WTC11 (cell line): Measurements from ENCODE around the gene OR4K14. TPM values are rescaled to one million over a fixed set of nuclear protein-coding genes. Genes with fewer than 3 reads are reported as not detected.

Experiments used
- ATAC-seq: fragments of 200-7000 bp; cut with Tn5 transposase; 2 replicates; pipeline ENCODE4 v1.10.0; 2021; ENCODE audit warnings: mild to moderate bottlenecking, moderate library complexity
- Bru-seq: library from RNA; stranded (reverse); fragments of 400-500 nt; gene quantifications from one replicate; lab custom pipeline; 2021; lab: Mats Ljungman, UMichigan
- CTCF ChIA-PET: fragments of 300-600 bp; sonication (Branson Sonifier 250); formaldehyde crosslinking; loops from one replicate; lab custom pipeline; 2021; ENCODE audit warnings: antibody characterized with exemption; lab: Charles Lee
- POLR2A ChIA-PET: fragments of 350-600 bp; sonication (Branson Sonifier 250); formaldehyde crosslinking; loops from one replicate; lab custom pipeline; 2021; ENCODE audit warnings: antibody characterized with exemption; lab: Charles Lee
- DNase-seq: peaks from one replicate; pipeline ENCODE4 v3.0.0; 2021; ENCODE audit warnings: low spot score
- H3K27ac Mint-ChIP-seq: 2 replicates; pipeline ENCODE4 v1.8.0; 2021; ENCODE audit warnings: mixed read lengths
- H3K27me3 Mint-ChIP-seq: 2 replicates; pipeline ENCODE4 v1.8.0; 2021; ENCODE audit warnings: low read depth, mild to moderate bottlenecking, moderate library complexity, mixed read lengths
- H3K36me3 Mint-ChIP-seq: 2 replicates; pipeline ENCODE4 v1.8.0; 2021; ENCODE audit warnings: mixed read lengths
- H3K4me1 Mint-ChIP-seq: 2 replicates; pipeline ENCODE4 v1.8.0; 2022; ENCODE audit warnings: mixed read lengths
- H3K4me3 Mint-ChIP-seq: 2 replicates; pipeline ENCODE4 v1.8.0; 2021; ENCODE audit warnings: mild to moderate bottlenecking, moderate library complexity, mixed read lengths
- H3K9me3 Mint-ChIP-seq: 2 replicates; pipeline ENCODE4 v1.8.0; 2021; ENCODE audit warnings: mixed read lengths
- CREM ChIP-seq: sonication (generic); formaldehyde crosslinking; IDR thresholded peaks from 2 replicates; pipeline ENCODE4 v1.8.1; 2022; ENCODE audit warnings: mild to moderate bottlenecking, missing genetic modification reagents, moderate library complexity
- GTF2I ChIP-seq: fragments of 250-450 bp; sonication (Bioruptor Pico); conservative IDR thresholded peaks from 2 replicates; pipeline ENCODE4 v1.4.0; 2021; ENCODE audit warnings: mild to moderate bottlenecking
- JAZF1 ChIP-seq: fragments of 250-450 bp; sonication (Bioruptor Pico); IDR thresholded peaks from 2 replicates; pipeline ENCODE4 v1.9.0; 2021; ENCODE audit warnings: moderate library complexity, mild to moderate bottlenecking, inconsistent platforms
- MYBL2 ChIP-seq: sonication (generic); formaldehyde crosslinking; IDR thresholded peaks from 2 replicates; pipeline ENCODE4 v1.8.1; 2023; ENCODE audit warnings: mild to moderate bottlenecking, moderate library complexity, missing genetic modification reagents
- NFE2L1 ChIP-seq: sonication (generic); formaldehyde crosslinking; IDR thresholded peaks from 2 replicates; pipeline ENCODE4 v1.8.1; 2023; ENCODE audit warnings: missing genetic modification reagents
- SP1 ChIP-seq: sonication (generic); formaldehyde crosslinking; conservative IDR thresholded peaks from 2 replicates; pipeline ENCODE4 v1.8.1; 2022; ENCODE audit warnings: missing genetic modification reagents
- TEAD1 ChIP-seq: sonication (generic); formaldehyde crosslinking; IDR thresholded peaks from 2 replicates; pipeline ENCODE4 v1.8.0; 2022; ENCODE audit warnings: mild to moderate bottlenecking, missing genetic modification reagents
- TP53 ChIP-seq: sonication (generic); formaldehyde crosslinking; IDR thresholded peaks from 2 replicates; pipeline ENCODE4 v1.8.1; 2023; ENCODE audit warnings: mild to moderate bottlenecking, missing genetic modification reagents
- ZNF232 ChIP-seq: sonication (generic); formaldehyde crosslinking; IDR thresholded peaks from 2 replicates; pipeline ENCODE4 v1.8.0; 2022; ENCODE audit warnings: mild to moderate bottlenecking, missing genetic modification reagents
- ZNF671 ChIP-seq: fragments of 250-450 bp; sonication (Bioruptor Pico); IDR thresholded peaks from 2 replicates; pipeline ENCODE4 v1.8.0; 2021; ENCODE audit warnings: mild to moderate bottlenecking
- long read RNA-seq, 3 experiments: library from RNA in 1 of 3; library from capped mRNA in 1 of 3; library from polyadenylated mRNA in 1 of 3; unstranded in 2 of 3; stranded (forward) in 1 of 3; transcript quantifications; one replicate each; pipeline ENCODE4 v2.0.0, GENCODE V29; 2021
- total RNA-seq: library from RNA; stranded (reverse); gene quantifications from 3 replicates; pipeline ENCODE4 v1.2.3, GENCODE V29; 2021
- TF ChIP-seq, protein P1 (sequence below): sonication (generic); formaldehyde crosslinking; IDR thresholded peaks from 2 replicates; pipeline ENCODE4 v1.8.0; 2023; ENCODE audit warnings: missing genetic modification reagents, mild to moderate bottlenecking, borderline replicate concordance
- TF ChIP-seq, protein P2 (sequence below): sonication (generic); formaldehyde crosslinking; IDR thresholded peaks from 2 replicates; pipeline ENCODE4 v1.8.1; 2023; ENCODE audit warnings: mild to moderate bottlenecking, moderate library complexity, missing genetic modification reagents
- TF ChIP-seq, protein P3 (sequence below): sonication (generic); formaldehyde crosslinking; IDR thresholded peaks from 2 replicates; pipeline ENCODE4 v1.8.0; 2023; ENCODE audit warnings: mild to moderate bottlenecking, missing genetic modification reagents
- TF ChIP-seq, protein P4 (sequence below): sonication (generic); formaldehyde crosslinking; conservative IDR thresholded peaks from 2 replicates; pipeline ENCODE4 v1.8.1; 2023; ENCODE audit warnings: mild to moderate bottlenecking, low read depth, missing genetic modification reagents, moderate library complexity

Gene OR4K14, protein sequence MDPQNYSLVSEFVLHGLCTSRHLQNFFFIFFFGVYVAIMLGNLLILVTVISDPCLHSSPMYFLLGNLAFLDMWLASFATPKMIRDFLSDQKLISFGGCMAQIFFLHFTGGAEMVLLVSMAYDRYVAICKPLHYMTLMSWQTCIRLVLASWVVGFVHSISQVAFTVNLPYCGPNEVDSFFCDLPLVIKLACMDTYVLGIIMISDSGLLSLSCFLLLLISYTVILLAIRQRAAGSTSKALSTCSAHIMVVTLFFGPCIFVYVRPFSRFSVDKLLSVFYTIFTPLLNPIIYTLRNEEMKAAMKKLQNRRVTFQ
- not detected in 3 replicates for total RNA-seq
- Bru-seq, nascent RNA, result not detected
- long read RNA-seq, experiment 1, result 0 reads
- long read RNA-seq, experiment 2, result 0 reads
- long read RNA-seq, experiment 3, result 0 reads

DNA sequence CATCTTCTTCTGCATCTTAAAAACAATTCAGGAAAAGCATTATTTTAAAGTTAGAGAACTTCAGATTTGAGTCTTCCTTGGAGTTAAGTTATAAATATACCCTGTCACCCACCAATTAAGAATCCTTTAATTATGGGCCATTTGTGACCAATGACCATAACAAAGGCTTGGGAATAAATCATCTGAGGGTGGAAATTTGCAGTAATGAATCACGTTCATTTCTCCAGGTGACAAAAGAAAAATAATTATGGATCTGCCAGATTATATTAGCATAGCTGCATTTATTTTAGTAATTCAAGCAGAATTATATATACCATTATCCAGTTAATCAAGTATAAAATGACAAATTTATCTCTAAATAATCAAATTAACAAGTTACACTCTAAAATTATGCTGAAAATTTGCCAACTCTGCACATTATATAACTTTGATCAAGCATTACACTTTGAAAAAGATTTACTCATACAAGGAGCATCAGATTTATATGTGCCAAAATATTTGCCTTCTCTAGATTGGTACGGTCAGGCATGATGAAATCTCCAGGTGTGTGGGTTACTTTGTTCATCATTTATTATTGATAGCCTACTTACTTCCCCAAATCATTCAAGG lies at the start of gene OR4K14:
TSS of gene OR4K14 (minus strand) at position 51 of the 609 bp plus-strand sequence. CDS start 4,114 bp downstream, outside the sequence.
- no peak for DNase-seq
- ChIA-PET CTCF (no interaction called here), POLR2A (no interaction called here)
- TF ChIP-seq NFE2L1 (CRISPR knock-in tag), result no peak
- TF ChIP-seq MYBL2 (CRISPR knock-in tag), result no peak
- no peak for TF ChIP-seq GTF2I
- TF ChIP-seq, protein P1, sequence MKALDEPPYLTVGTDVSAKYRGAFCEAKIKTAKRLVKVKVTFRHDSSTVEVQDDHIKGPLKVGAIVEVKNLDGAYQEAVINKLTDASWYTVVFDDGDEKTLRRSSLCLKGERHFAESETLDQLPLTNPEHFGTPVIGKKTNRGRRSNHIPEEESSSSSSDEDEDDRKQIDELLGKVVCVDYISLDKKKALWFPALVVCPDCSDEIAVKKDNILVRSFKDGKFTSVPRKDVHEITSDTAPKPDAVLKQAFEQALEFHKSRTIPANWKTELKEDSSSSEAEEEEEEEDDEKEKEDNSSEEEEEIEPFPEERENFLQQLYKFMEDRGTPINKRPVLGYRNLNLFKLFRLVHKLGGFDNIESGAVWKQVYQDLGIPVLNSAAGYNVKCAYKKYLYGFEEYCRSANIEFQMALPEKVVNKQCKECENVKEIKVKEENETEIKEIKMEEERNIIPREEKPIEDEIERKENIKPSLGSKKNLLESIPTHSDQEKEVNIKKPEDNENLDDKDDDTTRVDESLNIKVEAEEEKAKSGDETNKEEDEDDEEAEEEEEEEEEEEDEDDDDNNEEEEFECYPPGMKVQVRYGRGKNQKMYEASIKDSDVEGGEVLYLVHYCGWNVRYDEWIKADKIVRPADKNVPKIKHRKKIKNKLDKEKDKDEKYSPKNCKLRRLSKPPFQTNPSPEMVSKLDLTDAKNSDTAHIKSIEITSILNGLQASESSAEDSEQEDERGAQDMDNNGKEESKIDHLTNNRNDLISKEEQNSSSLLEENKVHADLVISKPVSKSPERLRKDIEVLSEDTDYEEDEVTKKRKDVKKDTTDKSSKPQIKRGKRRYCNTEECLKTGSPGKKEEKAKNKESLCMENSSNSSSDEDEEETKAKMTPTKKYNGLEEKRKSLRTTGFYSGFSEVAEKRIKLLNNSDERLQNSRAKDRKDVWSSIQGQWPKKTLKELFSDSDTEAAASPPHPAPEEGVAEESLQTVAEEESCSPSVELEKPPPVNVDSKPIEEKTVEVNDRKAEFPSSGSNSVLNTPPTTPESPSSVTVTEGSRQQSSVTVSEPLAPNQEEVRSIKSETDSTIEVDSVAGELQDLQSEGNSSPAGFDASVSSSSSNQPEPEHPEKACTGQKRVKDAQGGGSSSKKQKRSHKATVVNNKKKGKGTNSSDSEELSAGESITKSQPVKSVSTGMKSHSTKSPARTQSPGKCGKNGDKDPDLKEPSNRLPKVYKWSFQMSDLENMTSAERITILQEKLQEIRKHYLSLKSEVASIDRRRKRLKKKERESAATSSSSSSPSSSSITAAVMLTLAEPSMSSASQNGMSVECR (CRISPR knock-in tag), result no peak
- TF ChIP-seq SP1 (CRISPR knock-in tag), result no peak
- TF ChIP-seq ZNF671 (CRISPR knock-in tag), result no peak
- TF ChIP-seq TP53 (CRISPR knock-in tag), result no peak
- no peaks in the 10 kb centered on the region for H3K4me1 Mint-ChIP-seq
- H3K9me3 Mint-ChIP-seq, result peaks cover 89% of the 10 kb centered on the region
- H3K4me3 Mint-ChIP-seq, result no peak within 1 kb of the TSS
- H3K27ac Mint-ChIP-seq, result no peak within 1 kb of the TSS
- H3K36me3 Mint-ChIP-seq, result peaks cover 60% of the 10 kb centered on the region
- no peak for ATAC-seq
- peaks cover 4% of the 10 kb centered on the region; the same call in 1 of the 2 replicates for H3K27me3 Mint-ChIP-seq

DNA sequence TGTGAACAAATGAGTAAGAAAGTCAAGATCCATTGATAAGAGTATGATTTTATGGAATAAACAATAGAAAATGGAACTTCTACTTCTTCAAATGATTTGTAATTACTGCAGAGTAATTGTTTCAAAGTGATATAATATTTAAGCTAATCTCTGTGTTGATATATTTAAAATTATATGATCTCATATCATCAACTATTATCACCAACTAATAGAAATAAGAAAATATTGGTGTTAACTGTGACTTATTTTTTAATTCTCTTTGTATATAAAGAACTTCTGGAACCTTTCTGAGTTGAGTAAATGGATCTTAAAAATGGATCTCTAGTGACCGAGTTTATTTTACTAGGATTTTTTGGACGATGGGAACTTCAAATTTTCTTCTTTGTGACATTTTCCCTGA lies 40.6 kb upstream of the OR4K14 start, which contains the start of gene OR4L1:
TSS of gene OR4L1 (plus strand) at position 301 of the 400 bp plus-strand sequence. CDS start at position 301, 0 bp downstream.
- ATAC-seq, result no peak
- Mint-ChIP-seq H3K4me1 (no peaks in the 10 kb centered on the region), H3K36me3 (peaks cover 62% of the 10 kb centered on the region), H3K4me3 (no peak within 1 kb of the TSS), H3K27ac (no peak within 1 kb of the TSS), H3K27me3 (no peaks in the 10 kb centered on the region; the same call in 1 of the 2 replicates), H3K9me3 (peaks cover 80% of the 10 kb centered on the region)
- no peak for DNase-seq
- CTCF ChIA-PET, result no interaction called here
- TF ChIP-seq TEAD1 (no peak), CREM (CRISPR knock-in tag) (no peak), JAZF1 (CRISPR knock-in tag) (no peak), ZNF232 (no peak), TP53 (CRISPR knock-in tag) (no peak)
- TF ChIP-seq, protein P2, sequence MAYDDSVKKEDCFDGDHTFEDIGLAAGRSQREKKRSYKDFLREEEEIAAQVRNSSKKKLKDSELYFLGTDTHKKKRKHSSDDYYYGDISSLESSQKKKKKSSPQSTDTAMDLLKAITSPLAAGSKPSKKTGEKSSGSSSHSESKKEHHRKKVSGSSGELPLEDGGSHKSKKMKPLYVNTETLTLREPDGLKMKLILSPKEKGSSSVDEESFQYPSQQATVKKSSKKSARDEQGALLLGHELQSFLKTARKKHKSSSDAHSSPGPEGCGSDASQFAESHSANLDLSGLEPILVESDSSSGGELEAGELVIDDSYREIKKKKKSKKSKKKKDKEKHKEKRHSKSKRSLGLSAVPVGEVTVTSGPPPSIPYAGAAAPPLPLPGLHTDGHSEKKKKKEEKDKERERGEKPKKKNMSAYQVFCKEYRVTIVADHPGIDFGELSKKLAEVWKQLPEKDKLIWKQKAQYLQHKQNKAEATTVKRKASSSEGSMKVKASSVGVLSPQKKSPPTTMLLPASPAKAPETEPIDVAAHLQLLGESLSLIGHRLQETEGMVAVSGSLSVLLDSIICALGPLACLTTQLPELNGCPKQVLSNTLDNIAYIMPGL, result no peak
- TF ChIP-seq, protein P3, sequence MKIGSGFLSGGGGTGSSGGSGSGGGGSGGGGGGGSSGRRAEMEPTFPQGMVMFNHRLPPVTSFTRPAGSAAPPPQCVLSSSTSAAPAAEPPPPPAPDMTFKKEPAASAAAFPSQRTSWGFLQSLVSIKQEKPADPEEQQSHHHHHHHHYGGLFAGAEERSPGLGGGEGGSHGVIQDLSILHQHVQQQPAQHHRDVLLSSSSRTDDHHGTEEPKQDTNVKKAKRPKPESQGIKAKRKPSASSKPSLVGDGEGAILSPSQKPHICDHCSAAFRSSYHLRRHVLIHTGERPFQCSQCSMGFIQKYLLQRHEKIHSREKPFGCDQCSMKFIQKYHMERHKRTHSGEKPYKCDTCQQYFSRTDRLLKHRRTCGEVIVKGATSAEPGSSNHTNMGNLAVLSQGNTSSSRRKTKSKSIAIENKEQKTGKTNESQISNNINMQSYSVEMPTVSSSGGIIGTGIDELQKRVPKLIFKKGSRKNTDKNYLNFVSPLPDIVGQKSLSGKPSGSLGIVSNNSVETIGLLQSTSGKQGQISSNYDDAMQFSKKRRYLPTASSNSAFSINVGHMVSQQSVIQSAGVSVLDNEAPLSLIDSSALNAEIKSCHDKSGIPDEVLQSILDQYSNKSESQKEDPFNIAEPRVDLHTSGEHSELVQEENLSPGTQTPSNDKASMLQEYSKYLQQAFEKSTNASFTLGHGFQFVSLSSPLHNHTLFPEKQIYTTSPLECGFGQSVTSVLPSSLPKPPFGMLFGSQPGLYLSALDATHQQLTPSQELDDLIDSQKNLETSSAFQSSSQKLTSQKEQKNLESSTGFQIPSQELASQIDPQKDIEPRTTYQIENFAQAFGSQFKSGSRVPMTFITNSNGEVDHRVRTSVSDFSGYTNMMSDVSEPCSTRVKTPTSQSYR (CRISPR knock-in tag), result no peak
- TF ChIP-seq, protein P4, sequence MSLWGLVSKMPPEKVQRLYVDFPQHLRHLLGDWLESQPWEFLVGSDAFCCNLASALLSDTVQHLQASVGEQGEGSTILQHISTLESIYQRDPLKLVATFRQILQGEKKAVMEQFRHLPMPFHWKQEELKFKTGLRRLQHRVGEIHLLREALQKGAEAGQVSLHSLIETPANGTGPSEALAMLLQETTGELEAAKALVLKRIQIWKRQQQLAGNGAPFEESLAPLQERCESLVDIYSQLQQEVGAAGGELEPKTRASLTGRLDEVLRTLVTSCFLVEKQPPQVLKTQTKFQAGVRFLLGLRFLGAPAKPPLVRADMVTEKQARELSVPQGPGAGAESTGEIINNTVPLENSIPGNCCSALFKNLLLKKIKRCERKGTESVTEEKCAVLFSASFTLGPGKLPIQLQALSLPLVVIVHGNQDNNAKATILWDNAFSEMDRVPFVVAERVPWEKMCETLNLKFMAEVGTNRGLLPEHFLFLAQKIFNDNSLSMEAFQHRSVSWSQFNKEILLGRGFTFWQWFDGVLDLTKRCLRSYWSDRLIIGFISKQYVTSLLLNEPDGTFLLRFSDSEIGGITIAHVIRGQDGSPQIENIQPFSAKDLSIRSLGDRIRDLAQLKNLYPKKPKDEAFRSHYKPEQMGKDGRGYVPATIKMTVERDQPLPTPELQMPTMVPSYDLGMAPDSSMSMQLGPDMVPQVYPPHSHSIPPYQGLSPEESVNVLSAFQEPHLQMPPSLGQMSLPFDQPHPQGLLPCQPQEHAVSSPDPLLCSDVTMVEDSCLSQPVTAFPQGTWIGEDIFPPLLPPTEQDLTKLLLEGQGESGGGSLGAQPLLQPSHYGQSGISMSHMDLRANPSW (CRISPR knock-in tag), result no peak
- POLR2A ChIA-PET, result no interaction called here
